Neural progenitor cell (in vitro differentiated cells): ENCODE results near the gene MTCP1. TPM values are rescaled to one million over a fixed set of nuclear protein-coding genes. Genes with fewer than 3 reads are reported as not detected.

Source experiments
- DNase-seq: peaks from one replicate; pipeline ENCODE4 v3.0.0-alpha.2; 2016; ENCODE audit warnings: low spot score
- H2AFZ ChIP-seq: fragments of 200-600 bp; sonication (generic); replicated peaks from 2 replicates; pipeline ENCODE4 v1.6.1; 2016; ENCODE audit warnings: antibody characterized with exemption
- H3F3A ChIP-seq: fragments of 200-600 bp; sonication (generic); 2 replicates; pipeline ENCODE4 v1.6.1; 2016; ENCODE audit warnings: antibody characterized with exemption, low read depth
- H3K27ac ChIP-seq: fragments of 200-600 bp; sonication (generic); 2 replicates; pipeline ENCODE4 v1.5.1; 2016; ENCODE audit warnings: mild to moderate bottlenecking
- H3K27me3 ChIP-seq: fragments of 200-600 bp; sonication (generic); 2 replicates; pipeline ENCODE4 v1.6.1; 2016; ENCODE audit warnings: mild to moderate bottlenecking, moderate library complexity
- H3K36me3 ChIP-seq: fragments of 200-600 bp; sonication (generic); 2 replicates; pipeline ENCODE4 v1.5.1; 2016
- H3K4me1 ChIP-seq: fragments of 200-600 bp; sonication (generic); 2 replicates; pipeline ENCODE4 v1.6.1; 2016; ENCODE audit warnings: mixed run types
- H3K4me2 ChIP-seq: fragments of 200-600 bp; sonication (generic); 2 replicates; pipeline ENCODE4 v1.6.1; 2016
- H3K4me3 ChIP-seq: fragments of 200-600 bp; sonication (generic); 2 replicates; pipeline ENCODE4 v1.5.1; 2016
- H3K79me2 ChIP-seq: fragments of 200-600 bp; sonication (generic); 2 replicates; pipeline ENCODE4 v1.6.1; 2016; ENCODE audit warnings: low read depth
- H3K9ac ChIP-seq: fragments of 200-600 bp; sonication (generic); 2 replicates; pipeline ENCODE4 v1.6.1; 2016
- H3K9me3 ChIP-seq: fragments of 200-600 bp; sonication (generic); 2 replicates; pipeline ENCODE4 v1.5.1; 2016; ENCODE audit warnings: low read depth
- H4K20me1 ChIP-seq: fragments of 200-600 bp; sonication (generic); 2 replicates; pipeline ENCODE4 v1.6.1; 2016; ENCODE audit warnings: low read depth
- H3K27ac Mint-ChIP-seq: 3 replicates; pipeline ENCODE4 v1.8.0; 2021; ENCODE audit warnings: mixed read lengths
- H3K27me3 Mint-ChIP-seq: 2 replicates; pipeline ENCODE4 v1.8.0; 2022; ENCODE audit warnings: low read depth, mild to moderate bottlenecking, inconsistent platforms, moderate library complexity, mixed read lengths; ENCODE audit not compliant: insufficient read depth
- H3K36me3 Mint-ChIP-seq: 3 replicates; pipeline ENCODE4 v1.8.0; 2021; ENCODE audit warnings: mixed read lengths
- H3K4me1 Mint-ChIP-seq: 3 replicates; pipeline ENCODE4 v1.8.0; 2021; ENCODE audit warnings: mixed read lengths
- H3K4me3 Mint-ChIP-seq: 3 replicates; pipeline ENCODE4 v1.8.0; 2021; ENCODE audit warnings: mild to moderate bottlenecking, moderate library complexity, mixed read lengths
- H3K9me3 Mint-ChIP-seq: 3 replicates; pipeline ENCODE4 v1.8.0; 2020; ENCODE audit warnings: mixed read lengths
- CTCF ChIP-seq: fragments of 200-600 bp; sonication (generic); IDR thresholded peaks from 2 replicates; pipeline ENCODE4 v1.5.1; 2017; ENCODE audit warnings: antibody characterized with exemption, mild to moderate bottlenecking
- EZH2 ChIP-seq: fragments of 200-600 bp; sonication (generic); IDR thresholded peaks from 2 replicates; pipeline ENCODE4 v1.6.1; 2017; ENCODE audit warnings: antibody characterized with exemption, mild to moderate bottlenecking, moderate library complexity
- EZH2phosphoT487 ChIP-seq: fragments of 200-600 bp; sonication (generic); IDR thresholded peaks from 2 replicates; pipeline ENCODE4 v1.6.1; 2017; ENCODE audit warnings: antibody characterized with exemption
- total RNA-seq: library from RNA; depleted of rRNA; stranded (reverse); fragments of >200 nt; gene quantifications from 2 replicates; pipeline ENCODE4 v1.2.3, GENCODE V29; 2015; ENCODE audit warnings: low replicate concordance

The MTCP1 gene
- total RNA-seq, 1 donor from 2014 or later = 1.2 TPM

DNA sequence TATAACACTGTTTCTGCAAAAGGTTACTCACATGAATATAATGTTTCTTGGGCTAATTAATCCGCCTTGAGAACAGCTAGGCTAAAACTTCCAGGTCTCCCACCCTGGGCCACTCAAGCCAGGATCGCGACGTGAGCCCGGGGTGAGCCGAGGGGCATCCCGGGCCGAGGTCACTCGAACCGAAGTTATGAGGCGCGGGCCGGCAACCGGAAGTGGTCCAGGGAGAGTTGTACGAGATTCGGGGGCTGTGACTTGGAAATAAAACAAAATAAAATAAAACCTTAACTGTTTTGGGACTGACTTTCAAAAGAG is 317 bp downstream of the MTCP1 start:
- Mint-ChIP-seq H3K4me3 (peak overlapping the region; percentile 86), H3K27me3 (no peaks in the 10 kb centered on the region), H3K9me3 (peaks cover 7% of the 10 kb centered on the region), H3K36me3 (no peaks in the 10 kb centered on the region), H3K27ac (no peak overlapping the region), H3K4me1 (peaks cover 23% of the 10 kb centered on the region)
- Histone ChIP-seq H3K9me3 (peaks cover 4% of the 10 kb centered on the region), H3K9ac (no peak overlapping the region), H3K79me2 (peaks cover 29% of the 10 kb centered on the region), H3F3A (peaks cover 3% of the 10 kb centered on the region), H3K27ac (peak overlapping the region; percentile 8), H3K4me2 (peak overlapping the region; percentile 73), H3K36me3 (no peaks in the 10 kb centered on the region), H3K4me1 (no peaks in the 10 kb centered on the region), H4K20me1 (no peaks in the 10 kb centered on the region), H3K4me3 (peak overlapping the region; percentile 59), H2AFZ (peak overlapping the region; percentile 74), H3K27me3 (no peaks in the 10 kb centered on the region)
- DNase-seq = no peak
- no peak for TF ChIP-seq EZH2phosphoT487
- TF ChIP-seq CTCF = no peak

DNA sequence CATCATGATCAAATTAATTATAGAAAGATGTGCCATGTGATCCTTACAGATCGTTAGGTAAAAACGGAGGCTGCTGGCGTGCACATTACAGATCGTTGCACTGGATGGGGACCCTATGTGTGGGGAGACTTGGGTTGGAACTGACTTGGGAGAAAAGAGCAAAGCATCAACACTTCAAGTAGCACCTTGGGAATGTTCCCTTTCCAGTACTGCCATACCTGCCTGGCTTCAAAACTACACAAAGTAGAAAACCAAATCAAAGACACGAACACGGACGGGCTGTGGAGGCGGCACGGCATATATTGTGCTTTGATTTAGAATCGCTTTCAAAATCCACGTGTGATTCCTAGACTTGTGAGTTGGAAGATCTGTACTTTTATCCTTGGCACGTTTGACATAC is 898 bp downstream of the MTCP1 start:
- Histone ChIP-seq H3K79me2 (peaks cover 29% of the 10 kb centered on the region), H3K27ac (no peak overlapping the region), H3K4me1 (no peaks in the 10 kb centered on the region), H3K9ac (no peak overlapping the region), H3K27me3 (no peaks in the 10 kb centered on the region), H3F3A (peaks cover 3% of the 10 kb centered on the region), H4K20me1 (no peaks in the 10 kb centered on the region), H3K4me2 (peak overlapping the region; percentile 73), H3K4me3 (peak overlapping the region; percentile 59), H3K36me3 (no peaks in the 10 kb centered on the region), H2AFZ (peak overlapping the region; percentile 74), H3K9me3 (peaks cover 4% of the 10 kb centered on the region)
- no peak overlapping the region for H3K27ac Mint-ChIP-seq
- DNase-seq = peak; percentile 4
- H3K4me1 Mint-ChIP-seq = peaks cover 23% of the 10 kb centered on the region
- no peaks in the 10 kb centered on the region for H3K27me3 Mint-ChIP-seq
- peak overlapping the region; percentile 86 for H3K4me3 Mint-ChIP-seq
- TF ChIP-seq CTCF (no peak), EZH2 (no peak), EZH2phosphoT487 (no peak)
- peaks cover 8% of the 10 kb centered on the region for H3K9me3 Mint-ChIP-seq
- H3K36me3 Mint-ChIP-seq = no peaks in the 10 kb centered on the region

- Mint-ChIP-seq H3K27me3 (no peaks in the 10 kb centered on the region), H3K36me3 (no peaks in the 10 kb centered on the region), H3K4me3 (peak overlapping the region; percentile 86), H3K27ac (no peak overlapping the region), H3K4me1 (peaks cover 23% of the 10 kb centered on the region), H3K9me3 (peaks cover 8% of the 10 kb centered on the region)
- peaks cover 29% of the 10 kb centered on the region for H3K79me2 ChIP-seq
- H3K4me3 ChIP-seq = peak overlapping the region; percentile 59
- no peak overlapping the region for H3K27ac ChIP-seq
- no peaks in the 10 kb centered on the region for H3K27me3 ChIP-seq
- no peak overlapping the region for H2AFZ ChIP-seq
- DNase-seq = no peak
- peaks cover 4% of the 10 kb centered on the region for H3K9me3 ChIP-seq
- no peak for TF ChIP-seq EZH2
- TF ChIP-seq CTCF = no peak
- TF ChIP-seq EZH2phosphoT487 = no peak
- H3K4me2 ChIP-seq = peak overlapping the region; percentile 73
- H3K36me3 ChIP-seq = no peaks in the 10 kb centered on the region
- H3K9ac ChIP-seq = no peak overlapping the region
- peaks cover 3% of the 10 kb centered on the region for H3F3A ChIP-seq
- H3K4me1 ChIP-seq = no peaks in the 10 kb centered on the region
- H4K20me1 ChIP-seq = no peaks in the 10 kb centered on the region
Observed at GRCh38 chrX:155069414-155069813, 1.5 kb downstream of the MTCP1 start.

DNA sequence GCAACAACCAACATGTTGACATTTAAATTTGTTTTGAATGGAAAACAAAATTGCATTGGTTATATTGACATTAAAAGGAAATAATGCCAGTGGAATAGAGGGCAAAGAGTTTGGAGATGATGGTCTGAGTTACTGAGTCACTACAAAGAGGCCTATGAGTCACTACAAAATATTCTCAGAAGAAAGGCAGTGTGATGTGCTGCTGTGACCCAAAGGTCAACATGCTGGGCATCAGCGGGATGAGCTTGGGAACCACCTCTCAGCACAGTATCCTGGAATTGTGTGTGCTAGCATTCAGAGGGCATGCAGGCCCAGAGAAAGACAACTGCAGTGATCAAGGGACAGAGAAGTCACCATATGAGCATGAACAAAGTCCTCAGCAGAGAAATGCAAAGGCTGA is 2.8 kb downstream of the MTCP1 start:
- Histone ChIP-seq H3F3A (peaks cover 3% of the 10 kb centered on the region), H2AFZ (no peak overlapping the region), H4K20me1 (no peaks in the 10 kb centered on the region), H3K4me2 (no peak overlapping the region), H3K4me3 (no peak overlapping the region), H3K27me3 (no peaks in the 10 kb centered on the region), H3K4me1 (no peaks in the 10 kb centered on the region), H3K36me3 (no peaks in the 10 kb centered on the region), H3K79me2 (peaks cover 28% of the 10 kb centered on the region), H3K9ac (no peak overlapping the region), H3K9me3 (peaks cover 4% of the 10 kb centered on the region), H3K27ac (no peak overlapping the region)
- DNase-seq = no peak
- H3K9me3 Mint-ChIP-seq = peaks cover 8% of the 10 kb centered on the region
- H3K27me3 Mint-ChIP-seq = no peaks in the 10 kb centered on the region
- no peak for TF ChIP-seq EZH2phosphoT487
- no peak for TF ChIP-seq EZH2
- no peak for TF ChIP-seq CTCF
- H3K27ac Mint-ChIP-seq = no peak overlapping the region
- H3K4me3 Mint-ChIP-seq = no peak overlapping the region
- peaks cover 23% of the 10 kb centered on the region for H3K4me1 Mint-ChIP-seq
- H3K36me3 Mint-ChIP-seq = no peaks in the 10 kb centered on the region
